Gastrocnemius medialis (tissue), 4 donors: ENCODE measurements around the gene OSTC.

Experiments used
- POLR2A ChIP-seq, 2 donors: fragments of 450-650 bp; IDR thresholded peaks; one replicate each; pipeline ENCODE4 v1.6.1; 2017; ENCODE audit warnings: antibody characterized with exemption in 2 of 2, mild to moderate bottlenecking in 2 of 2, moderate library complexity in 2 of 2
- TF ChIP-seq, protein P1 (sequence below), 5 experiments: fragments of 450-650 bp in 3 of 5; fragments of 200-600 bp in 2 of 5; sonication (generic) in 2 of 5; IDR thresholded peaks in 4 of 5; conservative IDR thresholded peaks in 1 of 5; 1 replicate in 4 of 5; 2 replicates in 1 of 5; pipeline ENCODE4 v1.5.1; 2016 to 2019; ENCODE audit warnings: antibody characterized with exemption in 5 of 5, mild to moderate bottlenecking in 3 of 5, moderate library complexity in 3 of 5

DNA sequence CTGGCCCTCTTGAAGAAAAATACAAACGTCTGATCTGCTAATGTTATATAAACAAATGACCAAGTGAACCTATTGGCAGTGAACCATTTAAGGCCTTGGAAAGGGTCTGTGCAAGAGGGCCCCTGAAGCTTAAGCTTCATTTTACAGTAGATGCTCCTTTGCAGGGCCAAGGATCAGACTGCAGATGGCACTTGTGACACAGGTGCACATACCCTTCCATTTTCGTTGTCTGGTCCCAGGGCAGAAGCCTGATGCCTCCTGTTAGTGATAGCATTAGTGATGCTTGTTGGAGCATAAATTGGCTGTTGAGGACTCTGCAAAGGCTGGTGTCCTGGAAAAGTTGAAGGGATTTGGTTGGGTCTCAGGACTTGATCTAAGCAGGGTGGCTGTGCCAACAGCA lies 65.9 kb downstream of the OSTC start:
- TF ChIP-seq, protein P1, sequence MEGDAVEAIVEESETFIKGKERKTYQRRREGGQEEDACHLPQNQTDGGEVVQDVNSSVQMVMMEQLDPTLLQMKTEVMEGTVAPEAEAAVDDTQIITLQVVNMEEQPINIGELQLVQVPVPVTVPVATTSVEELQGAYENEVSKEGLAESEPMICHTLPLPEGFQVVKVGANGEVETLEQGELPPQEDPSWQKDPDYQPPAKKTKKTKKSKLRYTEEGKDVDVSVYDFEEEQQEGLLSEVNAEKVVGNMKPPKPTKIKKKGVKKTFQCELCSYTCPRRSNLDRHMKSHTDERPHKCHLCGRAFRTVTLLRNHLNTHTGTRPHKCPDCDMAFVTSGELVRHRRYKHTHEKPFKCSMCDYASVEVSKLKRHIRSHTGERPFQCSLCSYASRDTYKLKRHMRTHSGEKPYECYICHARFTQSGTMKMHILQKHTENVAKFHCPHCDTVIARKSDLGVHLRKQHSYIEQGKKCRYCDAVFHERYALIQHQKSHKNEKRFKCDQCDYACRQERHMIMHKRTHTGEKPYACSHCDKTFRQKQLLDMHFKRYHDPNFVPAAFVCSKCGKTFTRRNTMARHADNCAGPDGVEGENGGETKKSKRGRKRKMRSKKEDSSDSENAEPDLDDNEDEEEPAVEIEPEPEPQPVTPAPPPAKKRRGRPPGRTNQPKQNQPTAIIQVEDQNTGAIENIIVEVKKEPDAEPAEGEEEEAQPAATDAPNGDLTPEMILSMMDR (IDR thresholded peaks at IDR 0.05 in 4 of 5, conservative IDR thresholded peaks at IDR 0.05 in 1 of 5), result no peak
- no peak for TF ChIP-seq POLR2A (IDR thresholded peaks at IDR 0.05)
